Stimulated activated CD4-positive, alpha-beta T cell treated with anti-CD3 and anti-CD28 coated beads, TNF-alpha, amount 100 ng/mL, for 48 hours (primary cell): Measurements from ENCODE around the gene HADHB.
"Not testable (repeated sequence)": the region's sequence is repeated elsewhere in the genome, so short reads cannot be mapped to it uniquely, and the experiment has no call there.

ENCODE experiments used
- DNase-seq, 3 donors: peaks; one replicate each; pipeline ENCODE4 v3.0.0-alpha.2; 2020; ENCODE audit warnings: low read depth in 3 of 3

The HADHB gene

DNA sequence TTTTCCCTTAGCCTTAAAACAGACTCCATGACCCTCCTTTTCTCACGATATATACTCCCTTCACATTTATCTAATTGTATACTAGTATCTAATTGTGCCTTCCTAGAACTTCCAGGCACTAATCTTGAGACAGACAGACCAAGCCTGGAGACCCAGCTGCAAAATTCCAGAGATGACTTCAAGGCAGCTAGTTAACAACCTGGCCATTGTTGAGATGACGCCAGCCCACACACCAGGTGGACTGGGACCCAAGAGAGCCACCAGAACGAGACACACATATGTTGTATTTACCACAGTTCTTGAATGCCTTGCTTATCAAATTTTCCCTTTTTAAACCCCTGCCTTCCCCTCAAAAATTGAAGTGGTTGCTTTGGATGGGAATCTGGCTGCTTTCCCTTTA lies 52.3 kb downstream of the HADHB start:
- no peak for DNase-seq

DNA sequence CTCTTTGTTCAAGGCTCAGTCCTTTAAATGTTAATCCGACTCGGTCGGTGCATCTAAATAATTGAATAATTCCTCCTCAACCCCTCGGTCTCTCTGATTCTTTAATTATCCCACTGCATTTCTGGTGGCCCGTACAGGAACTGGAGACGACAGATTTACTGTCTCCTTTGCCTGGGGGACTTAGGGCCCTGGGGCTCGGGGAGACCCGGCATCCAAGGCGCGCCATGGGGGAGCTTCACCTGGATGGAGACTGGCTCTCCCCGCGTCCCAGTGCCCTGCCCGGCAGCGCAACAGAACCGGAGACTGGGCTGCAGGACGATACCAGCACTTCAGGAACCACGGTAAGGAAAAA lies 53.5 kb downstream of the HADHB start:
- DNase-seq = no peak

- DNase-seq = no peak
Observed at GRCh38 chr2:26298638-26299393, 54.1 kb downstream of the HADHB start.

DNA sequence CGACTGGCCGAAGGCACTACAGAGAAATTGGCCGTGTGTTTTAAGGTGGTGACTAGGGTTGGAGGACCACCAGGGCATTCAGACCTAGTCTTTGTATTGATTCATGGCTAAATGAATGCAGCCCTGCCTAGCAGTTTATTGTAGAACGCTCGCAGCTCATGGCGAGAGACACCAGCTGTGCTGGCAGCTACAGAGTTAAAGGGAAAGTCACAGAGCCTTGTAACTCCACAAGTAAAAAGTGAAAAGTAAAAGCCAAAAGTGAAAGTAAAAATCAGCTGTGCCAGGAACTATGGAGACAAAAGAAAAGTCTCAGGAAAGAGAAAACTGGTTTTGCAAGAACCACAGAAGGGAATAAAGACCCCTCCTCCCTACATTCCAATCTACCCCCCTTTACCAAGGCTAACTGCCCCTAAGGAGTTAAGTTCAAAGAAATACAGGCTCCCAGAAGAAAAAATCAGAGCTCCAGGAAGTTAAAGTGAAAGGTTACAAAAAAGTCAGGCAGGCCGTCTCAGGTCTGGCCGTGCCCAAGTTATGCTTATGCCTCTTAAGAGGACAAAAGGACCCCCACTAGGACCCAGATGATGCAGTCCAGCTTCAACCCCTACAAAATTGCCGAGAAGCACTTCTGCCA lies 54.8 kb downstream of the HADHB start:
- no peak for DNase-seq

DNA sequence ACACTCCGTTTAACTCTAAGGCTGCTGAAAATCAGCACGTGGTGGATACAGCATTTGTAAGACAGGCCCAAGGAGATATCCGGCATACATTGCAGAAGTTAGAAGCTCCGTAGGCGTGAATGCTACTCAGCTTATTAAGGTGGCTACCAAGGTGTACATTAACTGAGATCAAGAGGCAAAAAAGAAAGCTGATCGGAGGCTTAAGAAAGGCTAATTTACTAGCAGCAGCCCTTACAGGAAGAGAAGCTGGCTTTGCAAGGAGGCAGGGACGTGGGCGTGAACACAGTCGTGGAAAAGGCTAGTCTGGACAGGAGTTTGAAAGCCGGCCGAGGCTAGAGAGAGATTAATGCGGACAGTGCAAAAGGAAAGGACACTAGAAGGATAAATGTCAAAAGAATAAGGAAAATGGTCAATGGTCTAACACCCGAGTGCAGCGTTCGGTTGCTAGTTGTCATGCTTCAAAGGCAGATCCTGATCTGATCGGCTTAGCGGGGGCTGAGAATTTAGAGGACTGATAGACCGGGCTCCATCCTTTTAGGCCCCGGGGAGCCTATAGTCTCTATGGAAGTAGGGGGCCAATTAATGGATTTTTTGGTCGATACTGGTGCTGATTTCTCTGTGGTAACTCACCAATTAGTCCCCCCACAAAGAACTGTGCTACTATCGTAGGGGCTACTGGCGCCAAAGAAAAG lies 55.6 kb downstream of the HADHB start:
- DNase-seq = no peak

DNA sequence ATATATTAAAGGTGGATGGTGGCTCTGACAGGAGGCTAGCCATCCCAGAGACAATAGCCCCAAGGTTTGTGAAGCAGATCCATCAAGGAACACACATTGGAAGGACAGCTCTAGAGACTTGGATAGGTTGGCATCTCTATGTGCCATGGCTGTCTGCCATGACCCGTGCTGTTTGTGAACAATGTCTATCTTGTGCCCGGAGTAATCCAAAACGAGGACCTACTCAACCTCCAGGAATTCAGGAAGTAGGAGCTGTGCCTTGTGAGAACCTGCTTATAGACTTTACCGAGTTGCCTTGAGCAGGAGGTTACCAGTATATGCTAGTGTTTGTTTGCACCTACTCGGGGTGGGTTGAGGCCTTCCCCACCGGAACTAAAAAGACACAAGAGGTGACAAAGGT lies 58.1 kb downstream of the HADHB start:
- no peak for DNase-seq

DNA sequence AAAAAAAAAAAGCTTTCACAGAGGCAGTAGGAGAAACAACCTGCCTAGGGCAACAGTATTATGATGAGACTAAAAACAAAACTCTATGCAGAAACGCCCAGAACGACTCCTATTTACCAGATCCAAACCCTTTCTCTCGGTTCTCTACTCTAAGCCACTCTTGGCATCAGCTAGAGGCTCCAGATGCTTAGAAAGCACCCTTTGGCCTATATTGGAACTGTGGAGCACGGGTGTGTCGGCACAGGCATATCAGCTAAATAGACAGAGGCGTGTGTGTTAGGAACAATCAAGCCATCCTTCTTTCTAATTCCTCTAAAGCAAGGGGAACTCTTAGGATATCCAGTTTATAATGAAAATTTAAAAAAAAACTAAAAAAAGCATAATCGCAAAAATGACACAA lies 60.4 kb downstream of the HADHB start:
- not testable (repeated sequence) for DNase-seq

GRCh38 chr2:26305540-26305939 lies 60.8 kb downstream of the HADHB start:
- DNase-seq = no peak

DNA sequence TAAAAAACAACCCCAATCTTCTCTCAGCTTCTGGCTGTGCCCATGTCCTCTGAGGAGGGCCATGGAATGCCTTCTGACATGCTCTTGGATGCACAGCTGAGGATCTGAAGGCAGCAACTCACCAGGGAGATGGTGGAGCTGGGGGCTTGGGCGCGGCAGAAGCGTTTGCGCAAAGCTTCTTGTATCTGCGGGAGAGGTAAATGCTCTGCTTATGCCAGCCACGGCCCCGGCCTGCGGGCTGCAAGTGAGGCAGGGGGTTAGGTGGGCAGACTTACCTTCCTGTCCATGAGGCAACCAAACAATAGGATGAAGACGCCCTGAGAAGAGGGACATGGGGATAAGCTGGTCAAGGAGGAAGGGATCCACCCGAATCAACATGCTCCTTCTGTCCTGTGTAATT lies 65.2 kb downstream of the HADHB start:
- DNase-seq = no peak

DNA sequence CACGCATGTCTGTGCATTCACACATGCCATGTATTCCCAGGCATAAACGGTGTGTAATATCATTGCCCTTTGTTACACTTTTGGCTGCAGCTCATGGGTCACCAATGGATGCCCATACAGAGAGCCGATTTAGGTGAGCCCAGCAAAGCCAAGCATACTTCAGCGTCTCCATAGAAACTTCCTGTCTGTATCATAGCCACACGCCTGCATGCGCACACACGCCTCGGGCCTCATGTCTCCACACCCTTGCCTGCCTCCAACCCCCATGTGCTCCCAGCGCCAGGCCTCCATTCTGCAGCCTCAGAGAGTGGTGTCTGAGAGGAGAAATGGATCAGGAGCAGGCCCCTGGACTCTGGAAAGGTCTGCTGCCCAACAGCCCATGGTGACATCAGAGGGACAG lies 67.7 kb downstream of the HADHB start:
- no peak for DNase-seq

DNA sequence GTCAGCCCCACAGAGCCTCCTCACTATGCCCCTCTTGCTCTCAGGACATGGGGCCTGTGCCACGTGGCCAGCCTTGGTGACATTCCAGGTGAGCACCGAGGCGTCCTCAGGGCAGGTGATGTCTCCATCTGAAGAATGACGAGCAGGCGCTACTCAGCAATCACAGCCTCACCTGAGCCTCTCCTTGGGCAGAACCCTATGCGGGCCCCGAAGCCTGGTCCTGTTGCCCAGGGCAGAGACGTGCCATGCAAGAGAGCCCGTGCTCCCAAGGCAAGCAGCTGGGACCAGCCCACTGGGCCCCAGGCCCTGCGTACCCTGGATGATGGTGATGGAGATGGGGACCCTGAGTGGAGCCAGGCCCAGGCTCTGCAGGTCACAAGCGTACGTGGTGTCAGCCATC lies 68.7 kb downstream of the HADHB start:
- DNase-seq = no peak

GRCh38 chr2:26314243-26314642 lies 69.5 kb downstream of the HADHB start:
- no peak for DNase-seq

GRCh38 chr2:26316041-26316440 lies 71.3 kb downstream of the HADHB start:
- no peak for DNase-seq

- DNase-seq = no peak
Observed at GRCh38 chr2:26316845-26317244, 72.1 kb downstream of the HADHB start.

DNA sequence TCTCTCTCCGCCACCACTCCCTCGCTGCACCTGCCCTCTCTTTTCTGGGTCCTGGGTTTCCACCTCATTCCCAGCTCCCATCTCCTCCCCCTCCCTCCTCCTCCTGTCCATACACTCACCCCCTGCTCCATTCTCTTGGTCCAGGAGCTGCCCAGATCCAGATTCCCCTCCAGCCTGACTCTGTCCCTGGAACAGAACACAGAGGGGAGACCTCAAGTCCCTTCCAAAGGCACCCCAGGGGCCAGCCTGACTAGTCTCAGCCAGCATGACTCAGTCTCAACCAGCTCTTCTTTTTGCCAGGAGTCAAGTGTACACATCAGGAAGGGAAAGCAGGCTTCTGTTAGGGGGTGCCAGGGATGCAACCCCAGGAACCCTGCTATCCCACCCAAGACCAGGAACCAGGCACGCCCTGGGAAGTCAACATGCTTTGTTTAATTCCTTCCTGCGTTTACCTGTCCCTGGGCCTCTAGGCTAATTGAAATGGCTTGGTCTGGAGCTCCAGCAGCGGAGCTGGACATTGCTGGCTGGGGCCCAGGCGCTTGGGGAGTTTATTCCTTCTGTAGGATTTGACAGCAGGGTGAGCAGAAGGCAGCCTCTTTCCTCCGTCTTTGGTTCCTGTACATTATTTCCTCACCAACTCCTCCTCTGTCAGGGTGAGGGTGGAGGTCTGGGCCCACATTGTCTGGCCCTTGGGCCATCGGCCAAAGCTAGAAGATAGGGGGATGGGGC lies 72.8 kb downstream of the HADHB start:
- DNase-seq = no peak

GRCh38 chr2:26318950-26319349 lies 74.2 kb downstream of the HADHB start:
- no peak for DNase-seq

DNA sequence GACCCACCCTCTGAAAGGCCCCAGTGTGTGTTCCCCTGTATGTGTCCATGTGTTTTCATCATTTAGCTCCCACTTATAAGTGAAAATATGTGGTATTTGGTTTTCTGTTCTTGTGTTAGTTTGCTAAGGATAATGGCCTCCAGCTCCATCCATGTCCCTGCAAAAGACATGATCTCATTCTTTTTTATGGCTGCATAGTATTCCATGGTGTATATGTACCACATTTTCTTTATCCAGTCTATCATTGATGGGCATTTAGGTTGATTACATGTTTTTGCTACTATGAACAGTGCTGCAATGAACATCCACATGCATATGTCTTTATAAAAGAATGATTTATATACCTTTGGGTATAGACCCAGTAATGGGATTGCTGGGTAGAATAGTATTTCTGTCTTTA lies 79.7 kb downstream of the HADHB start:
- not testable (repeated sequence) for DNase-seq

- DNase-seq = no peak
Observed at GRCh38 chr2:26324903-26325302, 80.2 kb downstream of the HADHB start.

DNA sequence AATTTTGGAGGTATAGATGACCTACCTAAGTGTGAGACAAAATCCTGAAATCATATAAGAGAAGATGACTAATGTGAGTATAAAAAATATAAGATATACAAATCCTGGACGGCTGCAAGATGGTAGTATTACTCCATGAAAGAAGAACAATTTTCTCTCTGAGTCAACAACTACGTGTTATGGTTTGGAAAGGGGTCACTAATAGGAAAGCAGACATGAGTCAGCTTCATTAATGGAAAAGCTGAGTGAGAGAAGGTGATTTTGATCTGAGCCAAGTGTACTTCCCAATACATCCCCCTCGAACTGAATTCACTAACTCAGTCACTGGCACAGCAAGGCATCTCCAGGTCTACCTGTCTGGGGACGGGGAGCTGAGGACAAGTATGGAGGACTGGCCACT lies 81.1 kb downstream of the HADHB start:
- no peak for DNase-seq

GRCh38 chr2:26326514-26326913 lies 81.8 kb downstream of the HADHB start:
- DNase-seq = no peak

- DNase-seq = no peak
Observed at GRCh38 chr2:26327291-26328272, 82.8 kb downstream of the HADHB start.
